Heart left ventricle (tissue), 16 donors: ENCODE measurements around the gene HK3. TPM values are rescaled to one million over a fixed set of nuclear protein-coding genes. Genes with fewer than 3 reads are reported as not detected.

Source experiments
- ATAC-seq, 4 donors: fragments of 200-7000 bp; cut with Tn5 transposase; one replicate each; pipeline ENCODE4 v1.9.1; 2020 to 2022; ENCODE audit warnings: moderate library complexity in 4 of 4, mild to moderate bottlenecking in 3 of 4, moderate number of reproducible peaks in 1 of 4
- DNase-seq, 5 donors: peaks; one replicate each; pipeline ENCODE4 v3.0.0-alpha.2; 2020
- H3K27ac ChIP-seq, 12 donors: fragments of 200-600 bp; sonication (generic) in 4 of 12; one replicate each; pipeline versions ENCODE4 v1.5.0 to v1.8.0; 2016 to 2022; ENCODE audit warnings: mild to moderate bottlenecking in 2 of 12
- H3K27me3 ChIP-seq, 9 donors: fragments of 200-600 bp; sonication (generic) in 2 of 9; one replicate each; pipeline versions ENCODE4 v1.5.1 to v1.8.0; 2016 to 2022; ENCODE audit warnings: mild to moderate bottlenecking in 3 of 9
- H3K36me3 ChIP-seq, 9 donors: fragments of 200-600 bp; sonication (generic) in 2 of 9; one replicate each; pipeline versions ENCODE4 v1.5.0 to v1.8.0; 2018 to 2022; ENCODE audit warnings: mild to moderate bottlenecking in 2 of 9
- H3K4me1 ChIP-seq, 12 donors: fragments of 200-600 bp; sonication (generic) in 4 of 12; one replicate each; pipeline versions ENCODE4 v1.5.0 to v1.8.0; 2016 to 2022; ENCODE audit warnings: mild to moderate bottlenecking in 3 of 12
- H3K4me3 ChIP-seq, 12 donors: fragments of 200-600 bp; sonication (generic) in 4 of 12; one replicate each; pipeline versions ENCODE4 v1.5.0 to v1.8.0; 2017 to 2022; ENCODE audit warnings: mild to moderate bottlenecking in 9 of 12, moderate library complexity in 4 of 12
- H3K9me3 ChIP-seq, 12 donors: fragments of 200-600 bp; sonication (generic) in 4 of 12; one replicate each; pipeline versions ENCODE4 v1.5.0 to v1.8.0; 2016 to 2022; ENCODE audit warnings: mild to moderate bottlenecking in 1 of 12
- POLR2A ChIP-seq, 2 donors: fragments of 450-650 bp; IDR thresholded peaks; one replicate each; pipeline ENCODE4 v1.6.1; 2017; ENCODE audit warnings: antibody characterized with exemption in 2 of 2, mild to moderate bottlenecking in 2 of 2, moderate library complexity in 2 of 2
- WGBS, 4 donors: extraction: QIAGEN DNeasy Blood & Tissue Kit in 2 of 4; methylation state at CpG; one replicate each; pipeline versions ENCODE4 v1.1.5 to v1.1.7; 2013 to 2018; 5-methylcytosine and 5-hydroxymethylcytosine counted together
- intact Hi-C, 10 donors: fragments of 100-400 bp; cut with DNase I; formaldehyde crosslinking; loops; one replicate each; pipeline versions ENCODE4 v1.11.1 to v1.14.2; 2022
- polyA plus RNA-seq, 2 donors: library from polyadenylated mRNA; stranded (reverse); fragments of 200-250 nt; gene quantifications; one replicate each; pipeline ENCODE4 v1.2.3, GENCODE V29; 2013
- total RNA-seq, 9 donors: library from RNA; depleted of rRNA in 2 of 9; stranded (reverse); fragments of >200 nt in 2 of 9; fragmentation: NEBNext Ultra II Directional in 3 of 9; extraction: Animal tissue kit (Norgen Biotek cat#: 25700) in 3 of 9; gene quantifications; one replicate each; pipeline versions ENCODE4 v1.1.0 to v1.2.4, GENCODE V29; 2016 to 2023
- TF ChIP-seq, protein P1 (sequence below), 12 donors: fragments of 200-600 bp; sonication (generic) in 4 of 12; IDR thresholded peaks; one replicate each; pipeline versions ENCODE4 v1.5.0 to v1.8.0; 2018 to 2022; ENCODE audit warnings: antibody characterized with exemption in 12 of 12, mild to moderate bottlenecking in 5 of 12
- donor health status: ischemic (EF 13 %, LVEDD 7.1; RV severe dilation, severe dysfunction).
- donor health status: healthy with polysubstance abuse.
- donor health status: DM: no; HTN: yes; CAD: no.
- donor health status: DM: no; HTN: no; CAD: no.
- donor health status: ischemic (EF 25% LVEDD 6.9; RV normal size, moderate dysfunction).
- donor health status: ischemic (EF 25% LVEDD 5.7; RV mildly dilated, moderate dysfunction).
- donor health status: healthy.
- donor health status: DM: yes; HTN: yes; CAD: no.
- donor health status: ischemic (EF 35%, LVEDD 5.7; RV mildly dilated, moderate dysfunction).
- donor health status: nonischemic (EF 11% LVEDD 7.7; RV severe dilation, severe dysfunction).
- donor health status: DM: yes; HTN: yes; CAD: no.
- donor health status: PGD.
- donor health status: ischemic (EF 29% LVEDD 5.4; RV normal size, mild dysfunction).
- donor health status: nonischemic (EF 23%, LVEDD 6.1; RV moderate dilation, normal function).

Gene HK3
- total and polyA plus RNA-seq, 11 donors: 0.46 to 44.0 (median 2.5) TPM

DNA sequence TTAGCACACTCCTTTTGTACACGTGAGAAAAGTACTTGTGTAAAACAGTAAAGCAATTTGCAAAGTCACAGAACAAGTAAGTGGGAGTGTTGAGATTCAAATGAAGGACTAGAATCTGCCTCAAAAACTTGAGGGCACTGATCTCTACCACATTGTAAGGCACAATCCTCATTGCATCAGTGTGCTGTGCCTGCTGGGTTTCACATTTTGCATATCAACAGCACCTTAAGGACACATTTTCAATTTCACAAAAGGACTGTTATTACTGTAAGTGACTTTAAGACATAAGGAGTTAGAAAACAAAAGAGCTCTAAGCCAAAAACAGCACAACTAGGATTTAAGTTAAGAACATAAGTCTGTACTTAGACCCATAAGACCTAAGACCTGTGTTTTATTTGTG lies 44.7 kb upstream of the HK3 start:
- Histone ChIP-seq H3K9me3 (no peaks in the 10 kb centered on the region), H3K27ac (peak overlapping the region in 1 of 12 donors; percentile 4), H3K36me3 (peaks cover 0 to 98% (median 89%) of the 10 kb centered on the region in 9 donors), H3K27me3 (no peaks in the 10 kb centered on the region), H3K4me1 (peaks cover 4 to 29% (median 8%) of the 10 kb centered on the region in 12 donors), H3K4me3 (no peak overlapping the region)
- no peak for TF ChIP-seq POLR2A (IDR thresholded peaks at IDR 0.05)
- TF ChIP-seq, protein P1, sequence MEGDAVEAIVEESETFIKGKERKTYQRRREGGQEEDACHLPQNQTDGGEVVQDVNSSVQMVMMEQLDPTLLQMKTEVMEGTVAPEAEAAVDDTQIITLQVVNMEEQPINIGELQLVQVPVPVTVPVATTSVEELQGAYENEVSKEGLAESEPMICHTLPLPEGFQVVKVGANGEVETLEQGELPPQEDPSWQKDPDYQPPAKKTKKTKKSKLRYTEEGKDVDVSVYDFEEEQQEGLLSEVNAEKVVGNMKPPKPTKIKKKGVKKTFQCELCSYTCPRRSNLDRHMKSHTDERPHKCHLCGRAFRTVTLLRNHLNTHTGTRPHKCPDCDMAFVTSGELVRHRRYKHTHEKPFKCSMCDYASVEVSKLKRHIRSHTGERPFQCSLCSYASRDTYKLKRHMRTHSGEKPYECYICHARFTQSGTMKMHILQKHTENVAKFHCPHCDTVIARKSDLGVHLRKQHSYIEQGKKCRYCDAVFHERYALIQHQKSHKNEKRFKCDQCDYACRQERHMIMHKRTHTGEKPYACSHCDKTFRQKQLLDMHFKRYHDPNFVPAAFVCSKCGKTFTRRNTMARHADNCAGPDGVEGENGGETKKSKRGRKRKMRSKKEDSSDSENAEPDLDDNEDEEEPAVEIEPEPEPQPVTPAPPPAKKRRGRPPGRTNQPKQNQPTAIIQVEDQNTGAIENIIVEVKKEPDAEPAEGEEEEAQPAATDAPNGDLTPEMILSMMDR (IDR thresholded peaks at IDR 0.05): no peak
- ATAC-seq (no peak), DNase-seq (no peak)
- intact Hi-C loops: no loop called here
- 58 to 76% (median 66%) methylated on average over 1 of the region's 1 CpG for WGBS, 4 donors

- DNase-seq (no peak), ATAC-seq (no peak)
- TF ChIP-seq, protein P1 (IDR thresholded peaks at IDR 0.05): no peak
- TF ChIP-seq POLR2A (IDR thresholded peaks at IDR 0.05): no peak
- Histone ChIP-seq H3K4me1 (peaks cover 0 to 16% (median 0%) of the 10 kb centered on the region in 12 donors), H3K36me3 (peaks cover 0 to 100% (median 92%) of the 10 kb centered on the region in 9 donors), H3K27ac (no peak overlapping the region), H3K27me3 (no peaks in the 10 kb centered on the region), H3K9me3 (no peaks in the 10 kb centered on the region), H3K4me3 (no peak overlapping the region)
- intact Hi-C loops: no loop called here
- 68 to 81% (median 74%) methylated on average over 9 of the region's 9 CpGs for WGBS, 4 donors
These were observed 42.8 kb upstream of the HK3 start for GRCh38 chr5:176941951-176942350.

GRCh38 chr5:176938472-176938871 lies 39.3 kb upstream of the HK3 start:
- 38 to 100% (median 60%) methylated on average over 1 of the region's 1 CpG for WGBS, 4 donors
- peaks cover 0 to 17% (median 0%) of the 10 kb centered on the region in 12 donors for H3K4me1 ChIP-seq
- no peaks in the 10 kb centered on the region for H3K27me3 ChIP-seq
- H3K27ac ChIP-seq: no peak overlapping the region
- H3K36me3 ChIP-seq: peaks cover 0 to 94% (median 73%) of the 10 kb centered on the region in 9 donors
- intact Hi-C loops: no loop called here
- DNase-seq (no peak), ATAC-seq (no peak)
- no peaks in the 10 kb centered on the region for H3K9me3 ChIP-seq
- no peak overlapping the region for H3K4me3 ChIP-seq
- TF ChIP-seq POLR2A (IDR thresholded peaks at IDR 0.05): no peak
- TF ChIP-seq, protein P1 (IDR thresholded peaks at IDR 0.05): no peak

- no peaks in the 10 kb centered on the region for H3K9me3 ChIP-seq
- H3K36me3 ChIP-seq: peaks cover 0 to 92% (median 74%) of the 10 kb centered on the region in 9 donors
- WGBS, 4 donors: 42 to 94% (median 93%) methylated on average over 1 of the region's 1 CpG
- TF ChIP-seq, protein P1 (IDR thresholded peaks at IDR 0.05): no peak
- no peak for TF ChIP-seq POLR2A (IDR thresholded peaks at IDR 0.05)
- H3K4me1 ChIP-seq: peaks cover 0 to 17% (median 0%) of the 10 kb centered on the region in 12 donors
- intact Hi-C loops: no loop called here
- no peak for ATAC-seq
- no peaks in the 10 kb centered on the region for H3K27me3 ChIP-seq
- no peak for DNase-seq
- no peak overlapping the region for H3K4me3 ChIP-seq
- H3K27ac ChIP-seq: no peak overlapping the region
These were observed 35.9 kb upstream of the HK3 start for GRCh38 chr5:176935017-176935416.
